B cell (primary cell): ENCODE results near the gene CPA5. TPM values are rescaled to one million over a fixed set of nuclear protein-coding genes. Genes with fewer than 3 reads are reported as not detected.

Source experiments
- ATAC-seq: fragments of 200-7000 bp; cut with Tn5 transposase; one replicate; pipeline ENCODE4 v1.10.0; 2021; ENCODE audit warnings: low read depth, mild to moderate bottlenecking, moderate number of reproducible peaks, moderate library complexity
- CTCF ChIA-PET: fragments of 350-600 bp; sonication (Branson Sonifier 250); formaldehyde crosslinking; loops from one replicate; lab custom pipeline; 2021; ENCODE audit warnings: antibody characterized with exemption, inconsistent platforms; lab: Charles Lee
- POLR2A ChIA-PET: fragments of 350-600 bp; sonication (Branson Sonifier 250); formaldehyde crosslinking; loops from one replicate; lab custom pipeline; 2021; ENCODE audit warnings: antibody characterized with exemption; lab: Charles Lee
- DNase-seq: peaks from one replicate; pipeline ENCODE4 v3.0.0; 2013
- H2AFZ ChIP-seq: 2 replicates; pipeline ENCODE4 v1.6.1; 2012; ENCODE audit warnings: mild to moderate bottlenecking, low read depth, low read length; ENCODE audit not compliant: insufficient read depth, poor library complexity, severe bottlenecking
- H3K27ac ChIP-seq, 2 donors: 1 replicate in 1 of 2; 2 replicates in 1 of 2; pipeline ENCODE4 v1.5.1; 2012 to 2013; ENCODE audit warnings: low read length in 2 of 2, mild to moderate bottlenecking in 2 of 2, moderate library complexity in 1 of 2
- H3K27me3 ChIP-seq, 4 experiments: fragments of 200-600 bp in 1 of 4; sonication (generic) in 1 of 4; replicated peaks in 1 of 4; 1 replicate in 2 of 4; 2 replicates in 2 of 4; pipeline versions ENCODE4 v1.6.1 to v1.7.0; 2013 to 2016; ENCODE audit warnings: low read length in 3 of 4, mild to moderate bottlenecking in 2 of 4, mixed read lengths in 1 of 4, moderate library complexity in 1 of 4; ENCODE audit not compliant: insufficient read depth in 4 of 4, control insufficient read depth in 3 of 4; ENCODE audit errors: control extremely low read depth in 1 of 4
- H3K36me3 ChIP-seq, 2 experiments: replicated peaks in 1 of 2; 1 replicate in 1 of 2; 2 replicates in 1 of 2; pipeline versions ENCODE4 v1.6.1 to v1.7.1; 2013; ENCODE audit warnings: low read length in 1 of 2; ENCODE audit not compliant: insufficient read depth in 2 of 2, control insufficient read depth in 1 of 2; ENCODE audit errors: control extremely low read depth in 1 of 2, extremely low read depth in 1 of 2
- H3K4me1 ChIP-seq, 2 donors: fragments of 200-600 bp in 1 of 2; sonication (generic) in 1 of 2; 1 replicate in 1 of 2; 2 replicates in 1 of 2; pipeline versions ENCODE4 v1.5.1 to v1.6.1; 2013 to 2017; ENCODE audit warnings: low read length in 2 of 2; ENCODE audit not compliant: control insufficient read depth in 2 of 2, insufficient read depth in 2 of 2
- H3K4me2 ChIP-seq: replicated peaks from 2 replicates; pipeline ENCODE3; 2012; ENCODE audit warnings: mild to moderate bottlenecking, low read depth, low read length; ENCODE audit not compliant: poor library complexity, severe bottlenecking
- H3K4me3 ChIP-seq, 5 experiments: fragments of 200-600 bp in 1 of 5; sonication (generic) in 1 of 5; 1 replicate in 3 of 5; 2 replicates in 2 of 5; pipeline versions ENCODE4 v1.5.1 to v1.7.0; 2011 to 2016; ENCODE audit warnings: low read length in 4 of 5, mild to moderate bottlenecking in 4 of 5, low read depth in 2 of 5, control low read depth in 1 of 5, moderate library complexity in 1 of 5; ENCODE audit not compliant: insufficient read depth in 1 of 5; ENCODE audit errors: control extremely low read depth in 1 of 5, extremely low read depth in 1 of 5
- H3K79me2 ChIP-seq: fragments of 200-600 bp; sonication (generic); one replicate; pipeline ENCODE4 v1.6.0; 2016; ENCODE audit warnings: low read length; ENCODE audit not compliant: control insufficient read depth, insufficient read depth
- H3K9ac ChIP-seq: fragments of 200-600 bp; sonication (generic); 2 replicates; pipeline ENCODE4 v1.6.1; 2017; ENCODE audit warnings: mild to moderate bottlenecking, low read length, moderate library complexity
- H3K9me3 ChIP-seq, 3 donors: one replicate each; pipeline versions ENCODE4 v1.6.1 to v1.7.1; 2013; ENCODE audit warnings: low read length in 2 of 3; ENCODE audit not compliant: control insufficient read depth in 2 of 3, insufficient read depth in 1 of 3; ENCODE audit errors: control extremely low read depth in 1 of 3
- H4K20me1 ChIP-seq: 2 replicates; pipeline ENCODE4 v1.6.0; 2012; ENCODE audit warnings: mild to moderate bottlenecking, low read length; ENCODE audit not compliant: insufficient read depth, control insufficient read depth, poor library complexity, severe bottlenecking
- H3K27ac Mint-ChIP-seq: one replicate; pipeline ENCODE4 v1.8.0; 2021; ENCODE audit warnings: mixed read lengths
- H3K27me3 Mint-ChIP-seq: one replicate; pipeline ENCODE4 v1.8.0; 2021; ENCODE audit warnings: mixed read lengths
- H3K4me1 Mint-ChIP-seq: one replicate; pipeline ENCODE4 v1.8.0; 2021; ENCODE audit warnings: mixed read lengths
- H3K4me3 Mint-ChIP-seq: one replicate; pipeline ENCODE4 v1.8.0; 2021; ENCODE audit warnings: mixed read lengths
- H3K9me3 Mint-ChIP-seq: one replicate; pipeline ENCODE4 v1.8.0; 2022; ENCODE audit warnings: mixed read lengths; ENCODE audit not compliant: insufficient read depth
- CTCF ChIP-seq: fragments of 200-600 bp; IDR thresholded peaks from one replicate; pipeline ENCODE4 v1.8.0; 2022; ENCODE audit warnings: antibody characterized with exemption, mild to moderate bottlenecking
- EZH2 ChIP-seq: IDR thresholded peaks from 2 replicates; pipeline ENCODE4 v1.6.1; 2012; ENCODE audit warnings: borderline replicate concordance, low read depth, mild to moderate bottlenecking, moderate library complexity, low read length; ENCODE audit not compliant: insufficient read depth, poor library complexity, severe bottlenecking
- WGBS: methylation state at CpG from one replicate; pipeline ENCODE4 v1.1.5; 2013; ENCODE audit warnings: missing lambda C conversion rate; ENCODE audit not compliant: insufficient coverage; 5-methylcytosine and 5-hydroxymethylcytosine counted together
- intact Hi-C: fragments of 100-400 bp; cut with micrococcal nuclease; formaldehyde crosslinking; loops from one replicate; pipeline ENCODE4 v1.10.0; 2022
- polyA plus RNA-seq: library from polyadenylated mRNA; depleted of rRNA; stranded (reverse); fragments of >200 nt; gene quantifications from 2 replicates; pipeline ENCODE4 v1.2.3, GENCODE V29; 2012
- total RNA-seq, 2 donors: library from RNA; stranded (reverse); fragments of 120-200 nt in 1 of 2; gene quantifications; 1 replicate in 1 of 2; 2 replicates in 1 of 2; pipeline versions ENCODE4 v1.2.3 to v1.2.4, GENCODE V29; 2013 to 2022

The CPA5 gene
- total and polyA plus RNA-seq, 2 donors (not counting 1 experiment from before 2014, with no cell fraction given) = not detected

DNA sequence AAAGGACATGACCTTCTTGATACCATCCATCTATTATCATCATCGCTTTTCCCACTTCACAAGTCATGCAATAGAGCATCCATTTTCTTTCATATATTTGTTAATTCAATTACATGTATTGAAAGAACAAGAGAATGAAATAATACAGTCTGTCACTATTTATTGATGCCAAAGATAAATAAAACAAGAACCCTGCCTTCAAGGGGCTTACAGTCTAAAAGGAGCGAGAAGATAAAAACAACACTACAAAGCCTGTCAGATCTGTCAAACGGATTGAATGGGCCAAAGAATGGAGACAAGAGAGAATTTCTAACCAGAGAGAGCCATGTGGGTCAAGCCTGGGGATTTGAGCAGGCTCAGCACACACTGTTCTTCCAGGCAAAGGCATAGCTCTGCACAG, 15.9 kb downstream of the CPA5 start:
- Histone ChIP-seq H2AFZ (no peak overlapping the region), H3K4me2 (no peak overlapping the region), H3K9ac (no peak overlapping the region), H3K27ac (no peak overlapping the region), H3K36me3 (no peaks in the 10 kb centered on the region), H3K4me1 (no peaks in the 10 kb centered on the region), H4K20me1 (no peaks in the 10 kb centered on the region), H3K9me3 (peaks cover 0 to 18% (median 7%) of the 10 kb centered on the region in 3 donors), H3K79me2 (no peaks in the 10 kb centered on the region), H3K27me3 (no peaks in the 10 kb centered on the region), H3K4me3 (no peak overlapping the region)
- Mint-ChIP-seq H3K27me3 (no peaks in the 10 kb centered on the region), H3K27ac (no peak overlapping the region), H3K4me1 (no peaks in the 10 kb centered on the region), H3K9me3 (peaks cover 6% of the 10 kb centered on the region), H3K4me3 (no peak overlapping the region)
- ATAC-seq (no peak), DNase-seq (no peak)
- ChIA-PET POLR2A (no interaction called here), CTCF (no interaction called here)
- no peak for TF ChIP-seq EZH2
- no peak for TF ChIP-seq CTCF
- 75% methylated on average over 1 of the region's 3 CpGs for WGBS
- intact Hi-C loops = no loop called here

- Histone ChIP-seq H3K27ac (no peak overlapping the region), H3K9ac (no peak overlapping the region), H3K36me3 (no peaks in the 10 kb centered on the region), H3K79me2 (no peaks in the 10 kb centered on the region), H4K20me1 (no peaks in the 10 kb centered on the region), H3K4me3 (no peak overlapping the region), H3K9me3 (peaks cover 0 to 18% (median 7%) of the 10 kb centered on the region in 3 donors), H2AFZ (no peak overlapping the region), H3K4me2 (no peak overlapping the region), H3K27me3 (no peaks in the 10 kb centered on the region), H3K4me1 (no peaks in the 10 kb centered on the region)
- DNase-seq = no peak
- Mint-ChIP-seq H3K9me3 (peaks cover 6% of the 10 kb centered on the region), H3K27me3 (no peaks in the 10 kb centered on the region), H3K27ac (no peak overlapping the region), H3K4me1 (no peaks in the 10 kb centered on the region), H3K4me3 (no peak overlapping the region)
- POLR2A ChIA-PET = interaction anchor here (0.6 kb wide), 1 partner anchor 794 kb away, joined by 4 read pairs; no protein-coding TSS in a partner anchor
- ATAC-seq = no peak
- WGBS = 95% methylated on average over 7 of the region's 7 CpGs
- intact Hi-C loops = no loop called here
- TF ChIP-seq CTCF (no peak), EZH2 (no peak)
- CTCF ChIA-PET = no interaction called here
Observed at GRCh38 chr7:130361681-130362080, 17.1 kb downstream of the CPA5 start.
